GM21528 (cell line): ENCODE results near the gene POLR2F.

Experiments used
- ATAC-seq: cut with Tn5 transposase; IDR thresholded peaks from one replicate; pipeline ENCODE4 v1.9.1; 2021; ENCODE audit warnings: mild to moderate bottlenecking, moderate library complexity; ENCODE audit not compliant: unreplicated experiment, low FRiP score

Gene POLR2F

DNA sequence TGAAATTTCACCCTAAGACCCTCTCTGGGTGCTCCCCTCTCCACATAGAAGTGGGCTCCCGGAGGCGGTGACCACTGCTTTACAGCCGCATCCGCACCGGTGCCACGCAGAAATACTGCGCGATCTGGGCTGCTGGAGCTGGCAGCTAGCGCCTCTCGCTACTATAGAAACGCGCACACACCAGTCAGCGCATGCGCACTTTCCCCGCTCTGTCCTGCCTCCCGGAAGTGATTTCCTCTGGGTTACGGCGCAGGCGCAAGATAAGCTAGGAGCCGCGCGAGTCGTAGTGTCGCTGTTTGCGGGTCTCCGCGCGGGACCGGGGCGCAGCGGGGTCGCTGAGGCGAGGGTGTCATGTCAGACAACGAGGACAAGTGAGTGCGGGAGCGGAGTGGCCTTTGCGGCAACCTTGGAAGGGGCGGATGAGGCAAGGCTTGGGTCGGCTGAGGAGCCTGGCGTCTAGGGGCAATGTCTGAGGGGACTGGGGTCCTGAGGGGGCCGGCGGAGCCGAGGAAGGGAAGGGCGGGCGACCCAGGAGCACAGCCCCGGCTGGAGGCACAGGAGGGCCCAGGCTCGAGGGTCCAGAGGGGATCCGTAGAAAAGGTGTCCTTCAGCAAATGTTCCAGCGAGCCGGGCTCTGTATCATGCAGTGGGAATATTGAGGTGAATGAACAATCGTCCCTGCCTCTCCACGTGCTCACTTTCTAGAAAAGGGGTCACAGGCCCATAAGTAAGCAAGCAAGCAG lies at the start of gene POLR2F, which contains the start of gene C22orf23:
TSS of gene POLR2F (plus strand) at position 263 of the 743 bp plus-strand sequence. CDS start at position 352, 89 bp downstream.
TSS of gene C22orf23 (minus strand) at position 165 of the 743 bp plus-strand sequence. CDS start 452 bp downstream, outside the sequence.
- ATAC-seq, result peak; percentile 85

DNA sequence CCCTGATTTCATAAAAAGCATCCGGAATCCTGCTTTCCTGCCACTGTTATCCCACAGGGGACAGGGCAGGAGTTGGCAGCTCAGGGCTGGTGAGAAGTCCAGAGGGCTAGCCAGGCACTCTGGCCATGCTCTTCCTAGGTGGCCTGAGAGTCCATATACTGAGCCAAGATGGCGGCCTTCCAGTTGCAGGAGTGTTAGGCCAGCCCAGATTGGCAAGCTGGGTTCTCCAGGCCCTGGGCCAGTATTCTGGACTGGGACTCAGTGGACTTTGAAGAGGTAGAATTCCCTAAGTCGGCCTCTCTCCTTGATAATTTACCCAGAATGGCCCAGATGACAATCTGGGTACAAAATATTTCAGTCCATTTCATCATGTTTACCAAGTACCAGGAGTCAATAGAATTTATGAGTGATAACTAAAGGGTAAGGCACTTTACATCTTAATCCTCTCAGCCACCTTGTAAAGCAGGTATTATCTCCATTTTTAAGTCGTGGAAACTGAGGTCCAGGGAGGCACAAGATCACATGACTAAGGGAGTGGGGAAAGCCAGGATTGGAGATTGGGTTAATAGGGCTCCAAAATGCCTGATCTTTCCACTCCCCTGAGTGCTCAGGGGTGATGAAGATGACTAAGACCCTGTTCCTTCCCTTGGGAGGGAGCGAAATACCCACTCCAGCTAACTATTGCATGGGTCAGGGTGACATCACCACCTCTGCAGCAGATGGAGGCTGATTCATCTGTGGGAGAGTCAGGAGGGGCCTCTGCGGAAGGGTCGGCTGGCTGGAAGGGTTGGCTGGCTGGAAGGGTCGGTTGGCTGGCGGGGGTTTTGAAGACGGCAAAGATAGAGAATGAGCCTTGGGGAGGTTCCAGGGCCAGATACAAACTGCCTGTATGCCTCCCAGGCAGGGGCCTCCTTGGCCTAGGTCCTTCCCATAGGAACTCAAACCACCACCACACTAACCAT lies 48.6 kb upstream of the POLR2F start:
- no peak for ATAC-seq

DNA sequence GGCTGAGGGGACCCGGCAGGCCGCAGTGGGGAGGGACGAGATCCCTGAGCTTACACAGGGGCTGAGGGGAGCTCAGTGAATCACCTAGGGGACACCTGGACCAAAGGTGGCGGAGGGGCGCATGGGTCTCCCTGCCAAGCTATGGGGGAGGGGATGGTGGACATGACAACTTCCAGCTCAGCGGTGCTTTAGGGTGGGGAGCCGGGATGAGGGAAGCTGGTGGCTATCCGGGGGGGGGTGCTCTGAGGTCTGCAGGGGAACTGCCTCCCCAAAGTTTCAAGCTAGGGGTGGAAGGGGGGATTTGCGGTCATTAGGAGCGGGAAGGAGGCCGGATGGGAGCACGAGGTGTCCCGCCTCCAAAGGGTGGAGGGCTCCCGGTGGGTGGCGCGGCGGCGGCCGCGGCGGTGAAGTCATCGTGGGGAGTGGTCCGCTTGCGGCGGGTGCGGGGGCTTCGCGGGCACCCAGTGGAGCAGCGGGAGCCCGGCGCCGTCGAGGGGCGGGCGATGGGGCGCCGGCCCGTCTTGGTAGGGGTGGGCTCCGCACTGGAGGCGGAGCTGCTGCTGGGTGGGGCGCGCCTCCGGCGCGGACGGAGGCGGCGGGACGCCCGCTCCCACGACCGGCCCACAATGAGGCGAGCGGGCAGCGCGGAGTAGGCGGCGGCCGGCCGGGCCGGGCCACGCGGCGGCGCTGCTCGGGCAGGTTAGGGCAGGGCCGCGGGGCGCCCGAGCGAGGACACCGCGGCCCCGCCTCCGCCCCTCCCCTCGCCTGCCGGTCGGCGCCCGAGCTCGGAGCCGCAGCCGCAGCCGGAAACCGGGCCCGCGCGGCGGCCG lies 47.8 kb upstream of the POLR2F start, which contains the start of gene MICALL1:
TSS of gene MICALL1 (plus strand) at position 764 of the 830 bp plus-strand sequence. CDS start 126 bp downstream, outside the sequence.
- peak; percentile 61 for ATAC-seq

DNA sequence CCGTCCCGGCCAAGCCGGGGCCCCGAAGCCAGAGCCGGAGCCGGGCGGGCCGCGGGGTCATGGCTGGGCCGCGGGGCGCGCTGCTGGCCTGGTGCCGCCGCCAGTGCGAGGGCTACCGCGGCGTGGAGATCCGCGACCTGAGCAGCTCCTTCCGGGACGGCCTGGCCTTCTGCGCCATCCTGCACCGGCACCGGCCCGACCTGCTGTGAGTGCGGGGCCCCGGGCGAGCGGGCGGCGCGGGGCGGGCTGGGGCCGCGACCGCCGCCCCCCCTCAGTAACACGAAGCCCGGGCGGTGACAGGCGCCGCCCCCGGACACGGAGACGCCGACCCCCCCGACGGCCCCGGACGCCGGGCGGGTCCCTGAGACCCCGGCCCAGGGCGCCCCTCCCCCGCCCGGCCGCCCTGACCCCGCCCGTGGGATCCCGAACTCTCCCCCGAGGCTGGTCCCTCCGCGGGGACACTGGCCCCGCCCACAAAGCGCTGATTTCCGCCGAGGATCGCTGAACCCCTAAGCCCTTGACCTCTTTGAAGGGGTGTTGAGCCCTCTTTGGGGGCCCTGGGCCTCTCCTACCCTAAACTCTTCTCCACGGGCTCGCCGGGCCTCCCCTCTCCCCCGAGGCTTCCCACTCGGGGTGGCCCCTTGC lies 47.0 kb upstream of the POLR2F start:
- ATAC-seq, result peak; percentile 27

DNA sequence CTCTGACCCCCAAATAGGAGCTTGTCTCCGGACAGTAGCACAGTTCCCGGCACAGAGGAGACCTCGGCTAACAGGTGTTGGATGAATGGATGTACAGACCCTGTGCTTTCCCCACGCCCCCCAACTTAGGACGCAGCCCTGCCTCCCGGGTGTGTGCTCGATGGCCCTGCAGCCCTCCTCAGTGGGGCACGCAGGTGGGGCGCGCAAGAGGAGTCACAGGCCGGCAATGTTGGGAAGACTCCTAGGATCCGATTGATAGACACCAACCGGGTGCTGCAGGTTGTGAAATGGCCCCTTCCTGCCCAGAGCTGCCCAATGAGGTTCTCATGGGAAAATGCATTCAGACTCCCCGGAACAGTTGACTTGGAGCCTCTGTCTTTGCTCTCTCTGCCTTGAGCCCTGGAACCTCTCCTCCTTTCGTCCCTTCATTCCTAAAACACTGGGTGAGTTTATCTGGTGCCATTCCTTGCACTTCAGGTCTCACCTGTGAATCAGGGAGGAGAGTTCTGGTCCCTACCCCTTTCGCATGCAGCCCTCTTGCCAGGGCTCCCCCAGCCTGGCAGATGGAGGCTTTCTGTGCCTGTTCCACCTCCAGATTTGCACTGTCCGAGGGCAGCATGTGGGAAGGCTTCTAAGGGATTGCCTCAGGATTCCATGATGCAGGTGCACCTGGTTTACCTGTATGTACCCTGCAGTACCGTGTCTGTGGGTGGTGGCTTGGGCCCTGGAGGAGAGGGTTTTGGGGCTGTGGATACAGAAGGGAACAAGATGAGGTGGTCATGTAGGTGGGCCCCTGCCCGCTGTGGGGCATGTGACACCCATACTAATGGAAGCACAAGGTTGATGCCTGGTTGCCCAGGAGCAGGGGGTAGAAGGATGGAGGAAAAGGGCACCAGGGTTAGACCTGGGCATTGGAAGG lies 46.2 kb upstream of the POLR2F start:
- ATAC-seq, result no peak

DNA sequence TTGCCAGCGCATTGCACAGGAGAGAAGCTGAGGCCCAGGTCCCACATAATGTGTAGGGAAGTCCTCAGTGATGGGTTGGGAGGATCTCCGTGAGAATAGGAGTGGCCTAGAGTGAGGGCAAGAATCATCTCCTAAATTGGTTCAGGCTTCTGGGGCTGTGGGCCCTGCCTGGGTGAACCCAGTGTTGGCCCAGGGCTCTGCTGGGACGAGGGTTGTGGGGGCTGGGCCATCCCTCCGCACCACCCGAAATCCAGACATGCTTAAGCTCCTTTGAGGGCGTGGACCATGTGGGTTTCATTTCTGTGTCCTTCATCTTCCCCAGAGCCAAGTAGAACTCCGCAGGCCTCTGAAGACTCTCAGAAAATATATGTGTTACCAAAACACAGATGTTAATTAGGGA lies 43.7 kb upstream of the POLR2F start:
- ATAC-seq, result no peak

DNA sequence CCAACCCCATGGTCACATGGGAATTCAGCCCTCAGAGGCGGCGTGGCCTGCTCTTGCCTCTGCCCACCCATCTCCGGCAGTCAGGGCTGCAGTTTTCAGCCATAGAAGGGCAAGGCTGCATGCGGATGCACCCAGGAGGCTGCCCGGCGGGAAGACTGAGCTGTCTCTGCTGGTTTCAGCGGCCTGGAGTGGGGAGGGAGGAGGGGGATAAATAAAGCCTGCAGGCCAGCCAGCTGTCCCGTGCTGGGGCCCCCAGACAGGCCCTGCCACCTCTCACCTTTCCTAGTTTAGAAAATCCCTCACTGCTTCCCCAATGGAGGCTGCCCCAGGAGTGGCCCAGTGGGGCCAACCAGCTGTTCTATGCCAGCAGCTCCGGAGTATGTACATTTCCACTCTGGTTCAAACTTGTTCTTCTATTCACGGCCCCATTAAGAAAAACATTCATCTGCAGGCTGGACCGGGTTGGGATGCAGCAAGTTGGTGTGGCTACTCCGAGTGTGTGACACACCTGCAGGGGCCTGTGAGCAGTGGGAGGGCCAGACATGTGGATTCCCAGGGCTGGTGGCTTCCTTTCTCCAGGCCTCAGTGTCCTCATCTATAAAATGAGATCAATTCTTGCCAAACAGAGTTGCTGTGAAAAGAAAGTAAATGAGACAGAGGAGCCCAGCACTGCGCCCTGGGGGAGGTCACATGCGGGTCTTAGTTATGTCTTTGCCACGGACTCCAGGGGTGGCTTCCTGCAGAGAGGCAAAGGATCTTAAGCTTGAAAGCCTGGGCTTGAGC lies 42.4 kb upstream of the POLR2F start:
- ATAC-seq, result no peak

DNA sequence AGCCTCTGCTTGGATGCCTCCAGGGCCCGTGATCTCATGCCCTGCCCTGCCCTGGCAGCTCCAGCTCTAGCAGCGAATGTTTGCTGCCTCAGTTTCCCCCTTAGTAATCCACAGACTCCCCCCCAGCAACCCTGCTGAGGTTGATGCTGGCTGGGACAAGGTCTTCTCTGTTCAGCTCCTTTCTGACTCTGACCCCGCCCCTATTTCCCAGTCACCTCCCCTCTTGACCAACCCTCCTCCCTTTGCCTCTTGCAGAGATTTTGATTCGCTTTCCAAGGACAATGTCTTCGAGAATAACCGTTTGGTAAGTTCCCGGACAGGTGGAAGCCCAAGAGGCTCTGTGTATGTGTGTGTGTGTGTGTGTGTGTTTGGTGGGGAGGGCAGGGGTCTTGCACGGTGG lies 41.8 kb upstream of the POLR2F start:
- no peak for ATAC-seq

DNA sequence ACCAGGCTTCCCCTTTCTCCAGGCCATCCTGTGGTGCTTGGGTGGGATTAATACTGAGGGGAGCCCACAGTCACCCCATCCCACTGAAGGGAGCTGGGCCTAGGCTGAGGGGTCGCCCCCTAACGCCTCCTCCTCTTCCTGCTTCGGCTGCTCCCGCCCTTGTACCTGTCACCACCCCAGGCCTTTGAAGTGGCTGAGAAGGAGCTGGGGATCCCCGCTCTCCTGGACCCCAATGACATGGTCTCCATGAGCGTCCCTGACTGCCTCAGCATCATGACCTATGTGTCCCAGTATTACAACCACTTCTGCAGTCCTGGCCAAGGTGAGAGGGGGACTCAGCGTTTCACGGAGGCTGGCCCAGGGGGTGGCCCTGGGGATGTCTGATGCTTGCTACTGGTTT lies 41.3 kb upstream of the POLR2F start:
- ATAC-seq, result no peak

DNA sequence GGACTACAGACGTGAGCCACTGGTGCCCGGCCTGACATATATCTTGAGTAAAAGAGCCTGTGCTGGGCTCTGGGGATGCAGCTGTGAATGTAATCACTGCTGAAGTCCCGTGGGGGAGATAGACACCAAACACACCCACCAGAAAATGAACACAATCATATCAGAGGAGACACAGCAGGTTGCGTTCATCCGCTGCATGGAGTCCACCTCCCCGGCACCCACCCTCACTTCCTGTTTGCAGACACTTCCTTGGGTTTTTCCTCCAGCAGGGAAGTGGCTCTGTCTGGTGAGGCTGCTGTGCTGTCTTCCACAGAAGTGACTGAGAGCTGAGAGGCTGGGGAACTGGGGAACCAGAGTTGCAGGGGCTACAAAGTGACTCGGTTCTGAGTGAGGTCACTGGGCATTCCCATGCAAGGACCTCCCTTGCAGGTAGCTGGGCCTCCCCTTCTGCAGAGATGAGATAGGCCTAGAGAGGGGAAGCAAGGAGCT lies 40.2 kb upstream of the POLR2F start:
- ATAC-seq, result no peak

DNA sequence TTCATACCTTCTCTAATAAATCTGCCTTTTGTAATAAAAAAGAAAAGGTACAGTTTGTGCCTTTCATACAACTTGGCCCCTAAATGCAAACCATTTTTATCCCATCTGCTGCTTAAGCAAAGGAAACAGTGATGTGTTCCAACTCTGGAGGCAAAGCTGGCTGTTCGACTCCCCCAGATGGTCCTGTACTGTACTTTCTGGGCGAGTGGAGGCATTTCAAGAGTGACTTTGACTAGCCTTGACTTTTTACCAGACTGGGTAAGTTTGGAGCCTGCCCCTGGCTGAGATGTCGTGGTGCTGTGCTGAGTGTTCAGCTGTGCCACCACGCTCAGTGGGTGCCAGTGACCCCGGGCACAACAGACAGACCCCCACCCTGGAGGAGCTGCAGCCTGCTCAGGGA lies 37.2 kb upstream of the POLR2F start:
- no peak for ATAC-seq

DNA sequence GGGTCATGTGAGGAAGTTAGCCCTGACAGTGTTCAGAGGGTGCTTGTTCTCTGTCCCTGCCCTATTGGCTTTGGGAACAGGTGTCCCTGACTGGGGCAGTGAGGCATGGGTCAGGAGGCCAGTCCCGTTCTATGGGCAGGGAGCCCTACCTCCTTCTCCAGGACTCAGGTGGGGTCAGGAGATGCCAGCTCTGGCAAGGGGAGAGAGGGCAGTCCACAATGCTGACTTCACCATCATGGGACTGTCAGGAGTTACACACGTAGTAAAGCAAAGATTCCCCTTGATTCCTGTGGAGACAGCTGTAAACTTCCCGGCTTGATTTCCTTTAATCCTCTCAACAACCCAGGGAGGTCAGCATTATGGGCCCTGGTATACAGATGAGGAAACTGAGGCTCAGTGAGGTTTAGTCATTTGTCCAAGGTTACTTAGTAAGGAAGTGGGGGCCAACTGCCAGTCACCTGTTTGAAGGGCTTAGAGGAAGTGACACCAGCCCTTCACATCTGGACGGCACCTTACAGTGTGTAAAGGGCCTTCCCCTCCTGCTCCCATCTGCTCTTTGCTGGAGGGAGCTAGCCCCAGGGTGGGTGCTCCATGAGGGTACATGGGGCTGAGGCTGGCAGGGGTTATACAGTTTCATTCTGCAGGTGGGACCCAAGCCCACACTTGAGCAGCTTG lies 35.5 kb upstream of the POLR2F start:
- ATAC-seq, result no peak

DNA sequence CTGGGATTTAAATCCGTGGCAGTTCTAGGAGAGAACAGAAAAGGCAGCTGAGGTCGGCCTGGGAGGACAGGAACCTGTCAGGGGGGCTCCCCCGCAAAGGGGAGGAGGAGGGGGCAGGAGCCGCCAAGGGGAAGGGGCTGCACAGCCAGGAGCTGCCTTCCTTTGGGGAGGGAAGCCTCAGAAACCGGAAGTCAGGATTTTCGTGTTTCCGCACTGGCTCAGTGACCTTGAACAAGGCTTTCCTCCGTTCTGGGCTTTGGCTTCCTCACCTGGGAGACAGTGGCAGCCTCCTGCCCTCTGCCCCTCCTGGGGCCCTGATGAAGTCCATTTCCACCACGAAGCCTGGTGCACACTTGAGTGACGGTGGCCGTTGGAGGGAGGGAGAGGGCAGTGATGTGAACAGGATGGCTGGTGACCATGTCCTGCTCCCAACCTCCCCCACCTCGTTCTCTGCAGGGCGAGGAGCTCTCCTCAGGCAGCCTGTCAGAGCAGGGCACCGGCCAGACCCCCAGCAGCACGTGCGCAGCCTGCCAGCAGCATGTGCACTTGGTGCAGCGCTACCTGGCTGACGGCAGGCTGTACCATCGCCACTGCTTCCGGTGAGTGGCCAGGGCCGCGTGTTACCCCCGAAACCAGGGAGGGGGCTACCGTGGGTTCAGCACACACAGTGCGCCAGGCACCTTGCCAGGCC lies 34.8 kb upstream of the POLR2F start:
- ATAC-seq, result no peak

DNA sequence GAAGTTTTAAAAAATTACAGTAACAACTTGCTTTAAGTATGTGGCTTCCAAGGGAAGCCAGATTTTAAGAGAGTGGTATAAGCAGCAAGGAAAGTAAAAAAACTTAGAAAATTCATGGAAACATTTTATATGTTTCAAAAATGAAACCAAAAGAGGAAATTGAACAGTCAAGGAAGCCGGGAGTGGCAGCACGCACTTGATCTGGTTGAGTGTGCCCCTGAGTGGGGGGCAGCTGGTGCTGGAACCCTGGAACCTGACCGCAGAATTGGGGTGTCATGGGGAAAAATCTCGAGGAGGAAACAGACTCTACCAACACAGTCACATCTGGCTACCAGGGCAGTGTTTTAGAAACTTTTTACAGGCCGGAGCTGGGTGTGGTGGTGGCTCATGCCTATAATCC lies 33.4 kb upstream of the POLR2F start:
- no peak for ATAC-seq

DNA sequence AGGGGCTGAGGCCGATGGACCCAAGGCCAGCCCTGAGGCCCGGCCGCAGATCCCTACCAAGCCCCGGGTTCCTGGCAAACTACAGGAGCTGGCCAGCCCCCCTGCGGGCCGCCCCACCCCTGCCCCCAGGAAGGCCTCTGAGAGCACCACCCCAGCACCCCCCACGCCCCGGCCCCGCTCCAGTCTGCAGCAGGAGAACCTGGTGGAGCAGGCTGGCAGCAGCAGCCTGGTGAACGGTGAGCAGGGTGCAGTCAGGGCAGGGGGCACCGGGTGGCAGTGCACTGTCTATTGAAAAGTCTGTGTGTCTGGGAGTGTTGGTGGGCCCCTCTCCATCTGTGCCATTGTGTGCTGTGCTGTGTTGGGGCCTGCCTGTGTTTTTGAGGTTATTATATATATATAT lies 31.3 kb upstream of the POLR2F start:
- no peak for ATAC-seq

DNA sequence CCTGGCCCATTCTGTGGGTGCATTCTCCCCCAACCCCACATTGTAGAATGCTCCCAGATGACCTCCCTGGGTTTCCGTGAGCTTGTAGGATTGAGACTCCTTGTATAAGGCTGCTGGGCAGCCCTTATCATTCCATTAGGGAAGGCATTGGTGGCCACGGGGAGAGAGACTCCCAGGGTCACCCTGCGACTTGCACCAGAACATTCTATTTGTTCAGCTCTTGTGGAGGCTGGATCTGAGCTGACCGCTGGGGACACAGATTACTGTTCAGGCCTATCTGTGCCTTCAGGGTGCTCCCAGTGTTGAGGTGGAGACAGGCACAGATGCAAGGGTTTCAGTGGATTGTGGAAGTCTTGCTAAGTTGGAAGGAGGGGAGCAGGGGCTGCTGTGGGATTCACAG lies 29.6 kb upstream of the POLR2F start:
- ATAC-seq, result no peak
